Right lobe of liver (tissue), 6 donors: ENCODE results near the gene CFAP61. TPM values are rescaled to one million over a fixed set of nuclear protein-coding genes. Genes with fewer than 3 reads are reported as not detected.
A peak's percentile ranks its signal among the peaks of the same experiment; 100 is the strongest.
"Not testable (repeated sequence)": the region's sequence is repeated elsewhere in the genome, so short reads cannot be mapped to it uniquely, and the experiment has no call there.

Experiments
- ATAC-seq, 4 donors: fragments of 200-7000 bp; cut with Tn5 transposase; one replicate each; pipeline ENCODE4 v1.9.1; 2020; ENCODE audit warnings: mild to moderate bottlenecking in 4 of 4, moderate library complexity in 4 of 4
- DNase-seq, 3 donors: peaks; one replicate each; pipeline ENCODE4 v3.0.0-alpha.2; 2020
- H3K27ac ChIP-seq, 3 donors: fragments of 200-600 bp; one replicate each; pipeline ENCODE4 v1.8.0; 2022
- H3K27me3 ChIP-seq, 2 donors: fragments of 200-600 bp; one replicate each; pipeline ENCODE4 v1.8.0; 2022
- H3K36me3 ChIP-seq, 4 donors: fragments of 200-600 bp; sonication (generic) in 1 of 4; one replicate each; pipeline versions ENCODE4 v1.5.1 to v1.8.0; 2017 to 2022; ENCODE audit warnings: control low read depth in 1 of 4
- H3K4me1 ChIP-seq, 4 donors: fragments of 200-600 bp; sonication (generic) in 1 of 4; one replicate each; pipeline versions ENCODE4 v1.5.1 to v1.8.0; 2017 to 2022; ENCODE audit warnings: control low read depth in 1 of 4
- H3K4me3 ChIP-seq, 3 donors: fragments of 200-600 bp; one replicate each; pipeline ENCODE4 v1.8.0; 2022
- H3K9me3 ChIP-seq, 4 donors: fragments of 200-600 bp; sonication (generic) in 1 of 4; one replicate each; pipeline versions ENCODE4 v1.5.1 to v1.8.0; 2017 to 2022; ENCODE audit warnings: control low read depth in 1 of 4
- CTCF ChIP-seq, 4 donors: fragments of 200-600 bp in 3 of 4; fragments of 450-650 bp in 1 of 4; IDR thresholded peaks; one replicate each; pipeline versions ENCODE4 v1.5.1 to v1.8.0; 2016 to 2022; ENCODE audit warnings: antibody characterized with exemption in 4 of 4, mild to moderate bottlenecking in 2 of 4
- POLR2A ChIP-seq: fragments of 450-650 bp; IDR thresholded peaks from one replicate; pipeline ENCODE4 v1.6.1; 2017; ENCODE audit warnings: antibody characterized with exemption, mild to moderate bottlenecking
- WGBS: methylation state at CpG from one replicate; pipeline ENCODE4 v1.1.6; 2018; ENCODE audit warnings: low coverage, low lambda C conversion rate; ENCODE audit not compliant: insufficient coverage; ENCODE audit errors: missing lambda C conversion rate; 5-methylcytosine and 5-hydroxymethylcytosine counted together
- intact Hi-C, 2 donors: fragments of 100-400 bp; cut with DNase I; formaldehyde crosslinking; loops; one replicate each; pipeline versions ENCODE4 v1.11.2 to v1.14.1; 2022
- long read RNA-seq: library from polyadenylated mRNA; unstranded; transcript quantifications from one replicate; pipeline ENCODE4 v2.0.0, GENCODE V29; 2019
- total RNA-seq, 6 experiments: library from RNA; depleted of rRNA in 2 of 6; stranded (reverse); fragments of >200 nt in 2 of 6; fragmentation: NEBNext Ultra II Directional in 3 of 6; extraction: Animal tissue kit (Norgen Biotek cat#: 25700) in 3 of 6; gene quantifications; one replicate each; pipeline versions ENCODE4 v1.1.0 to v1.2.4, GENCODE V29; 2016 to 2023
- donor health status: DM: no; HTN: yes; CAD: no.
- donor health status: DM: no; HTN: no; CAD: no.
- donor health status: DM: no; HTN: no; CAD: no.
- donor health status: DM: no; HTN: yes; CAD: no.
- donor health status: DM: no; HTN: yes; CAD: no.

Gene CFAP61
- total RNA-seq, result not detected
- long read RNA-seq, result 0 reads

GRCh38 chr20:20052074-20052970 lies at the start of gene CFAP61, which contains the start of gene CRNKL1:
Gene CFAP61 (plus strand): TSS chr20:20052532. CDS start chr20:20056654, 4,122 bp downstream.
Gene CRNKL1 (minus strand): TSS chr20:20052466. CDS start chr20:20052342, 124 bp downstream.
- Histone ChIP-seq H3K27me3 (no peaks in the 10 kb centered on the region), H3K36me3 (peaks cover 0 to 33% (median 19%) of the 10 kb centered on the region in 4 donors), H3K4me3 (peak within 1 kb of the TSS; percentile 88 to 94 (median 93)), H3K4me1 (peaks cover 0 to 12% (median 8%) of the 10 kb centered on the region in 4 donors), H3K27ac (peak within 1 kb of the TSS; percentile 66 to 92 (median 75)), H3K9me3 (no peaks in the 10 kb centered on the region)
- ATAC-seq, result peak; percentile 97 to 98 (median 98)
- TF ChIP-seq CTCF (IDR thresholded peaks at IDR 0.05) (no peak), POLR2A (peak; percentile 53)
- WGBS, result 0% methylated on average over 40 of the region's 67 CpGs
- intact Hi-C loops, result no loop called here
- DNase-seq, result peak; percentile 97 to 98 (median 98)

- TF ChIP-seq POLR2A, result no peak
- TF ChIP-seq CTCF (IDR thresholded peaks at IDR 0.05), result no peak
- DNase-seq (no peak), ATAC-seq (peak; percentile 23 to 41 (median 31))
- Histone ChIP-seq H3K36me3 (peaks cover 0 to 4% (median 0%) of the 10 kb centered on the region in 4 donors), H3K27me3 (no peaks in the 10 kb centered on the region), H3K4me3 (no peak overlapping the region), H3K27ac (peak overlapping the region in 2 of 3 donors; percentile 20 to 55), H3K9me3 (no peaks in the 10 kb centered on the region), H3K4me1 (peaks cover 0 to 37% (median 13%) of the 10 kb centered on the region in 4 donors)
- WGBS, result 40% methylated on average over 23 of the region's 23 CpGs
- intact Hi-C loops, result no loop called here
These were observed 49.0 kb upstream of the CFAP61 start for GRCh38 chr20:20003031-20003954.

GRCh38 chr20:20003955-20004322 lies 48.4 kb upstream of the CFAP61 start:
- H3K36me3 ChIP-seq, DNase-seq, H3K4me3 ChIP-seq, H3K27me3 ChIP-seq, ATAC-seq, intact Hi-C loops, H3K9me3 ChIP-seq: not testable (repeated sequence)
- Histone ChIP-seq H3K27ac (peak overlapping the region in 2 of 3 donors; percentile 20 to 55), H3K4me1 (peaks cover 0 to 32% (median 12%) of the 10 kb centered on the region in 4 donors)
- 52% methylated on average over 4 of the region's 6 CpGs for WGBS

- H3K27me3 ChIP-seq, result no peaks in the 10 kb centered on the region
- ATAC-seq (peak in 1 of 4 donors; percentile 14), DNase-seq (no peak)
- TF ChIP-seq CTCF (IDR thresholded peaks at IDR 0.05), result no peak
- TF ChIP-seq POLR2A, result no peak
- no peaks in the 10 kb centered on the region for H3K36me3 ChIP-seq
- H3K4me3 ChIP-seq, result no peak overlapping the region
- H3K27ac ChIP-seq, result no peak overlapping the region
- H3K9me3 ChIP-seq, result no peaks in the 10 kb centered on the region
- intact Hi-C loops, result no loop called here
- peaks cover 0 to 31% (median 12%) of the 10 kb centered on the region in 4 donors for H3K4me1 ChIP-seq
- 42% methylated on average over 6 of the region's 7 CpGs for WGBS
These were observed 47.0 kb upstream of the CFAP61 start for GRCh38 chr20:20005342-20005741.
